HL-60 (cell line): ENCODE measurements around the gene SLC25A53.

Experiments used
- DNase-seq, 2 experiments: peaks; one replicate each; pipeline ENCODE4 v3.0.0-alpha.2; 2010 to 2020; ENCODE audit warnings: low read depth in 1 of 2, low spot score in 1 of 2
- H3K27ac ChIP-seq: fragments of 250-450 bp; sonication (Bioruptor Pico); replicated peaks from 2 replicates; pipeline ENCODE4 v1.5.1; 2020; ENCODE audit warnings: mild to moderate bottlenecking, moderate library complexity
- H3K27me3 ChIP-seq: fragments of 250-450 bp; sonication (Bioruptor Pico); 2 replicates; pipeline ENCODE4 v1.5.1; 2021; ENCODE audit warnings: mild to moderate bottlenecking, moderate library complexity; ENCODE audit not compliant: insufficient read depth, poor library complexity, severe bottlenecking
- H3K4me3 ChIP-seq: replicated peaks from 2 replicates; pipeline ENCODE4 v1.5.1; 2011; ENCODE audit warnings: mild to moderate bottlenecking, control low read depth, low read length; ENCODE audit not compliant: insufficient read depth
- CTCF ChIP-seq: IDR thresholded peaks from one replicate; pipeline ENCODE4 v1.5.1; 2011; ENCODE audit warnings: low read length, control low read depth, inconsistent platforms; ENCODE audit not compliant: insufficient read depth
- GABPA ChIP-seq: IDR thresholded peaks from 2 replicates; pipeline ENCODE4 v1.6.1; 2012; ENCODE audit warnings: low read depth
- POLR2AphosphoS5 ChIP-seq: IDR thresholded peaks from 2 replicates; pipeline ENCODE4 v1.6.1; 2012; ENCODE audit warnings: low read depth
- REST ChIP-seq: IDR thresholded peaks from 2 replicates; pipeline ENCODE4 v1.6.1; 2012; ENCODE audit warnings: low read depth; ENCODE audit not compliant: insufficient replicate concordance
- SPI1 ChIP-seq: IDR thresholded peaks from 2 replicates; pipeline ENCODE4 v1.6.1; 2012; ENCODE audit warnings: low read depth, mild to moderate bottlenecking, borderline replicate concordance

The SLC25A53 gene

GRCh38 chrX:104195013-104195412, 38.2 kb upstream of the SLC25A53 start:
- H3K27ac ChIP-seq = no peak overlapping the region
- H3K4me3 ChIP-seq = no peak overlapping the region
- H3K27me3 ChIP-seq = no peaks in the 10 kb centered on the region
- DNase-seq = no peak
- TF ChIP-seq CTCF = no peak
- no peak for TF ChIP-seq GABPA
- no peak for TF ChIP-seq SPI1
- TF ChIP-seq POLR2AphosphoS5 = no peak

- no peak overlapping the region for H3K4me3 ChIP-seq
- H3K27ac ChIP-seq = no peak overlapping the region
- no peaks in the 10 kb centered on the region for H3K27me3 ChIP-seq
- TF ChIP-seq SPI1 (no peak), CTCF (no peak), POLR2AphosphoS5 (no peak), REST (no peak), GABPA (no peak)
- no peak for DNase-seq
Measured at GRCh38 chrX:104193485-104193884, 36.7 kb upstream of the SLC25A53 start.

- no peak for TF ChIP-seq REST
- TF ChIP-seq POLR2AphosphoS5 = no peak
- TF ChIP-seq GABPA = no peak
- TF ChIP-seq CTCF = no peak
- TF ChIP-seq SPI1 = no peak
- H3K27me3 ChIP-seq = no peaks in the 10 kb centered on the region
- H3K4me3 ChIP-seq = no peak overlapping the region
- DNase-seq = no peak
- H3K27ac ChIP-seq = no peak overlapping the region
Measured at GRCh38 chrX:104189837-104190236, 33.0 kb upstream of the SLC25A53 start.

GRCh38 chrX:104187931-104188330, 31.1 kb upstream of the SLC25A53 start:
- no peak overlapping the region for H3K4me3 ChIP-seq
- TF ChIP-seq CTCF = no peak
- no peak for TF ChIP-seq POLR2AphosphoS5
- TF ChIP-seq SPI1 = no peak
- no peak for TF ChIP-seq REST
- no peak for TF ChIP-seq GABPA
- H3K27me3 ChIP-seq = no peaks in the 10 kb centered on the region
- DNase-seq = no peak
- H3K27ac ChIP-seq = no peak overlapping the region
